Endothelial cell of umbilical vein (primary cell): Measurements from ENCODE around the gene IL34.

Experiments
- EZH2 ChIP-seq: IDR thresholded peaks from 2 replicates; pipeline ENCODE4 v1.6.1; 2012; ENCODE audit warnings: borderline replicate concordance, low read depth, mild to moderate bottlenecking, moderate library complexity, low read length, inconsistent platforms; ENCODE audit not compliant: severe bottlenecking
- TF ChIP-seq, protein P1 (sequence below): IDR thresholded peaks from 2 replicates; pipeline ENCODE4 v1.6.1; 2011; ENCODE audit not compliant: insufficient read depth, insufficient read length
- TF ChIP-seq, protein P2 (sequence below), 2 donors: IDR thresholded peaks; 1 replicate in 1 of 2; 2 replicates in 1 of 2; pipeline ENCODE4 v1.5.1; 2011; ENCODE audit warnings: low read length in 2 of 2, mild to moderate bottlenecking in 2 of 2, moderate library complexity in 2 of 2, control low read depth in 1 of 2, inconsistent platforms in 1 of 2, low read depth in 1 of 2; ENCODE audit not compliant: insufficient read depth in 1 of 2; ENCODE audit errors: extremely low read depth in 1 of 2

DNA sequence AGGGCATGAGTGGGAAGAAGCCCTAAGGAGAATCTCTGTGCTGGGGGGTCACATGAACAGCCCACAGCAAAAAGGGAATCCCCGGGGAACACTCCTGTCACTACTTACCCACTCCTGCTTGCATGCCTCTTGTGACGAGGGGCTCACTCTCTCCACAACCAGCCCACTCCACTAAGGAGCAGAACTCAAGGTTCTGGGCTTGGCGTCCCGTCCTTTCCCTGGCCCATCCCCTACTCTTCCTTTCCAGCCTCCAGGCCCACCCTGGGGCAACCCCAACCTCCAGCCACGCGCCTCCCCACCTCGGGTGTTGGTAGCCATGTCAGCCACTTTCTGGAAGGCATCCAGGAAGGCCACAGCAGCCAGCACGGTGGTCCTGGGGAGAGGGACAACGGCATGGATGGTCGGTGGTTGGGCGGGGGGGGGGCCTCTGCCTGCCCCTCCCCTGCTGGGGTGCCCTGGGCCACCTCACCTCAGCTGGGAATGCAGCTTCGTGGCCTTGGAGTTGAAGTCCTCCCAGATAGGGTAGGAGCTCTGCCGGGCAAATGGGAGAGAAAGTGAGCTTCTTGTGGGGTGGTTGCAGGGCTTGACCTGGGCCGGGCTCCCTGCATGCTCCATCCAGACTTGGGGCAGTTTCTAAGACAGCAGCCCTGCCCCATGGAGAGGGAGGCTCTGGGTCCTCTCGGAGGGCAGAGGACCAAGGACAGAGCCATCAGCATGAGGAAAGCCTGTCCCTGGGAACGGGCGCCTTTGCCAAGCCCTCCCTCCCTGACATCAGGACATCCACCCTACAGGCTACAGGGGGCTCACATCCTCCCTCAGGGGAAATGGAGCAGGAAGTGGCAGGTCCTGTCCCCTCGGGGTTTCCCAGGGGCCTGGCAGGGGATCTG lies 34.4 kb downstream of the IL34 start:
- TF ChIP-seq, protein P1, sequence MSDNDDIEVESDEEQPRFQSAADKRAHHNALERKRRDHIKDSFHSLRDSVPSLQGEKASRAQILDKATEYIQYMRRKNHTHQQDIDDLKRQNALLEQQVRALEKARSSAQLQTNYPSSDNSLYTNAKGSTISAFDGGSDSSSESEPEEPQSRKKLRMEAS, result no peak
- TF ChIP-seq, protein P2, sequence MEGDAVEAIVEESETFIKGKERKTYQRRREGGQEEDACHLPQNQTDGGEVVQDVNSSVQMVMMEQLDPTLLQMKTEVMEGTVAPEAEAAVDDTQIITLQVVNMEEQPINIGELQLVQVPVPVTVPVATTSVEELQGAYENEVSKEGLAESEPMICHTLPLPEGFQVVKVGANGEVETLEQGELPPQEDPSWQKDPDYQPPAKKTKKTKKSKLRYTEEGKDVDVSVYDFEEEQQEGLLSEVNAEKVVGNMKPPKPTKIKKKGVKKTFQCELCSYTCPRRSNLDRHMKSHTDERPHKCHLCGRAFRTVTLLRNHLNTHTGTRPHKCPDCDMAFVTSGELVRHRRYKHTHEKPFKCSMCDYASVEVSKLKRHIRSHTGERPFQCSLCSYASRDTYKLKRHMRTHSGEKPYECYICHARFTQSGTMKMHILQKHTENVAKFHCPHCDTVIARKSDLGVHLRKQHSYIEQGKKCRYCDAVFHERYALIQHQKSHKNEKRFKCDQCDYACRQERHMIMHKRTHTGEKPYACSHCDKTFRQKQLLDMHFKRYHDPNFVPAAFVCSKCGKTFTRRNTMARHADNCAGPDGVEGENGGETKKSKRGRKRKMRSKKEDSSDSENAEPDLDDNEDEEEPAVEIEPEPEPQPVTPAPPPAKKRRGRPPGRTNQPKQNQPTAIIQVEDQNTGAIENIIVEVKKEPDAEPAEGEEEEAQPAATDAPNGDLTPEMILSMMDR (IDR thresholded peaks at IDR 0.05; ENCODE audit: extremely low read depth in 1 of 2, insufficient read depth in 1 of 2, low read depth in 1 of 2, low read length in 2 of 2), result no peak
- no peak for TF ChIP-seq EZH2
